AG04450 (cell line): ENCODE measurements around the gene CLTCL1. TPM values are rescaled to one million over a fixed set of nuclear protein-coding genes. Genes with fewer than 3 reads are reported as not detected.

Experiments used
- CTCF ChIA-PET: fragments of 300-600, 350-600 bp; formaldehyde crosslinking; extraction: SDS; loops from one replicate; lab custom pipeline; 2022; ENCODE audit warnings: antibody characterized with exemption, inconsistent platforms; lab: Charles Lee
- POLR2A ChIA-PET: fragments of 350-600 bp; formaldehyde crosslinking; extraction: SDS; loops from one replicate; lab custom pipeline; 2021; ENCODE audit warnings: antibody characterized with exemption, inconsistent platforms; lab: Yijun Ruan, JAX
- DNase-seq: peaks from one replicate; pipeline ENCODE4 v3.0.0-alpha.2; 2011; ENCODE audit warnings: low read depth, low spot score
- H3K27ac ChIP-seq: one replicate; pipeline ENCODE4 v1.5.1; 2012; ENCODE audit warnings: low read depth, low read length, control low read depth
- H3K27me3 ChIP-seq: one replicate; pipeline ENCODE4 v1.6.0; 2012; ENCODE audit warnings: low read length; ENCODE audit not compliant: control insufficient read depth, insufficient read depth
- H3K4me3 ChIP-seq: 2 replicates; pipeline ENCODE4 v1.5.1; 2011; ENCODE audit warnings: mild to moderate bottlenecking, low read depth, low read length, control low read depth
- H3K9me3 ChIP-seq: 2 replicates; pipeline ENCODE4 v1.5.1; 2012; ENCODE audit warnings: low read length; ENCODE audit not compliant: control insufficient read depth, insufficient read depth
- polyA plus RNA-seq: library from polyadenylated mRNA; depleted of rRNA; stranded (reverse); fragments of >200 nt; gene quantifications from 2 replicates; pipeline ENCODE4 v1.2.3, GENCODE V29; 2011
- TF ChIP-seq, protein P1 (sequence below): IDR thresholded peaks from 2 replicates; pipeline ENCODE4 v1.5.1; 2011; ENCODE audit warnings: low read depth, low read length, control low read depth, inconsistent platforms

The CLTCL1 gene
- polyA plus RNA-seq, 1 experiment, result 6.6 TPM

DNA sequence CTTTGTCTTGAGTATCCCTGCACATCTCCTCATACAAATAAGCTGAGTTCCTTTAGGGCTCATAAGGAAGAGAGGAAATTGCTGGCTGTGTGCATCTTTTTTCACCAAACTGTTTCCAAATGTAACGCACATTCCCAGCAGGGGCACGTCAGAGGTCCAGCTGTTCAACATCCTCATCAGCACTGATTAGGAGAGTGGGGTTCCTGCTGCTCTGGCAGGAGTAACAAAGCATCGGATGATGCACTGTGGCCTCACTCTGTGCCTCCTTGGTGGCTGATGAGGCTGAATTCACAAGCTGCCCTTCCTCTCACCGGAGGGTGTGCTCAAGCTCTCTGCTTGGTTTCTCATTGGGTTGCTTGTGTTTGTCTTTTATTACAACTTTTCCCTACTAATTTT, 77.4 kb downstream of the CLTCL1 start:
- ChIA-PET CTCF (interaction anchor here (0.8 to 0.9 kb wide), 2 partner anchors 36 to 416 kb away, joined by 3 read pairs; partner anchors contain the start of gene SLC25A1), POLR2A (interaction anchor here (0.6 to 1.0 kb wide), 2 partner anchors 71 to 148 kb away, joined by 3 to 4 read pairs; no protein-coding TSS in a partner anchor)
- peak overlapping the region; percentile 70 for H3K27ac ChIP-seq
- H3K4me3 ChIP-seq, result no peak overlapping the region
- no peaks in the 10 kb centered on the region for H3K9me3 ChIP-seq
- TF ChIP-seq, protein P1, sequence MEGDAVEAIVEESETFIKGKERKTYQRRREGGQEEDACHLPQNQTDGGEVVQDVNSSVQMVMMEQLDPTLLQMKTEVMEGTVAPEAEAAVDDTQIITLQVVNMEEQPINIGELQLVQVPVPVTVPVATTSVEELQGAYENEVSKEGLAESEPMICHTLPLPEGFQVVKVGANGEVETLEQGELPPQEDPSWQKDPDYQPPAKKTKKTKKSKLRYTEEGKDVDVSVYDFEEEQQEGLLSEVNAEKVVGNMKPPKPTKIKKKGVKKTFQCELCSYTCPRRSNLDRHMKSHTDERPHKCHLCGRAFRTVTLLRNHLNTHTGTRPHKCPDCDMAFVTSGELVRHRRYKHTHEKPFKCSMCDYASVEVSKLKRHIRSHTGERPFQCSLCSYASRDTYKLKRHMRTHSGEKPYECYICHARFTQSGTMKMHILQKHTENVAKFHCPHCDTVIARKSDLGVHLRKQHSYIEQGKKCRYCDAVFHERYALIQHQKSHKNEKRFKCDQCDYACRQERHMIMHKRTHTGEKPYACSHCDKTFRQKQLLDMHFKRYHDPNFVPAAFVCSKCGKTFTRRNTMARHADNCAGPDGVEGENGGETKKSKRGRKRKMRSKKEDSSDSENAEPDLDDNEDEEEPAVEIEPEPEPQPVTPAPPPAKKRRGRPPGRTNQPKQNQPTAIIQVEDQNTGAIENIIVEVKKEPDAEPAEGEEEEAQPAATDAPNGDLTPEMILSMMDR, result no peak
- peak; percentile 51 for DNase-seq
- H3K27me3 ChIP-seq, result no peaks in the 10 kb centered on the region

DNA sequence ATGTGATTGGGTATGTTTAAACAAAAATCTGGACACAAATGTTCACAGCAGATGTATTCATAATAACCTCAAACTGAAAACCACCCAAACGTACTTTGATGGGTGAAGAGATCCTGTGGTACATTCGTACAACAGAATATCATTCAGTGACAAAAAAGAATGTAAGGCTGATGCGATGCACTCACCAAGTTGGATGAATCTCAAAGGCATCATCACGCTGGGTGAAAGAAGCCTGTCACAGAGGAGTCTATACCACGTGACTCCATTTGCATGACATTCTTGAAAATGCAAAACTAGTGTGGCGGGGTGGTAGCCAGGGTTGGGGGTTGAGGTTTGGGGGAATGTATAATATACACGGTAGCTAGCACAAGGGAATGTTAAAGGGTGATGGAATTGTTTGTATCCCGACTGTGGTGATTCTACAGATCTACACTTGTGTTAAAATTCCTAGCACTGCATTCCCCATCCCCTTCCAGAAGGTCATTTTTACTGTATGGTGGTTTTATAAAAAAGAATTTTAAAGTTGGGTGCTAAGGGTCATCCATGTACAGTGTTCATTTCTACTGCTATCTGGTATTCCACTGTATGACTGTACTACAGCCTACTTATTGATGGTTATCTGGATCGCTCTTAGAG, 78.0 kb downstream of the CLTCL1 start:
- CTCF ChIA-PET, result interaction anchor here (0.8 to 0.9 kb wide), 2 partner anchors 35 to 416 kb away, joined by 3 read pairs; partner anchors contain the start of gene SLC25A1
- POLR2A ChIA-PET, result interaction anchor here (1.0 kb wide), 1 partner anchor 71 kb away, joined by 4 read pairs; no protein-coding TSS in a partner anchor
- peak overlapping the region; percentile 70 for H3K27ac ChIP-seq

DNA sequence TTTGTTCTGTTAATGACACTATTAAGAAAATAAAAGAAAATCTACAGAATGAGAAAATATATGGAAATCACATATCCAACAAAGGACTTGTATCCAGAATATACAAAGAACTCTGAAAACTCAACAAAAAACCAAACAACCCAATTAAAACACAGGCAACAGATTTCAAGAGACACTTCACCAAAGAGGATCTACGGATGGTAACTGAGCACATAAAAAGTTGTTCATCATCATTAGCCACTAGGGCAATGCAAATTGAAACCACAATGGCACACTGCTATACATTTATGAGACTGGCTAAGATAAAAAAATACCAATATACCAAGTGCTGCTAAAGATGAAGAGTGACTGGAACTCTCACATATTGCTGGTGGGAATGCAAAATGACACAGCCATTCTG, 78.5 kb downstream of the CLTCL1 start:
- CTCF ChIA-PET, result no interaction called here
- H3K27ac ChIP-seq, result no peak overlapping the region
- H3K9me3 ChIP-seq, result no peaks in the 10 kb centered on the region
- POLR2A ChIA-PET, result no interaction called here
- DNase-seq, result no peak
- TF ChIP-seq, protein P1, result no peak
- no peak overlapping the region for H3K4me3 ChIP-seq
- no peaks in the 10 kb centered on the region for H3K27me3 ChIP-seq

More for the DNA sequence above, 78.0 kb downstream of the CLTCL1 start:
- Histone ChIP-seq H3K4me3 (no peak overlapping the region), H3K9me3 (no peaks in the 10 kb centered on the region), H3K27me3 (no peaks in the 10 kb centered on the region)
- DNase-seq, result no peak
- TF ChIP-seq, protein P1, result no peak

DNA sequence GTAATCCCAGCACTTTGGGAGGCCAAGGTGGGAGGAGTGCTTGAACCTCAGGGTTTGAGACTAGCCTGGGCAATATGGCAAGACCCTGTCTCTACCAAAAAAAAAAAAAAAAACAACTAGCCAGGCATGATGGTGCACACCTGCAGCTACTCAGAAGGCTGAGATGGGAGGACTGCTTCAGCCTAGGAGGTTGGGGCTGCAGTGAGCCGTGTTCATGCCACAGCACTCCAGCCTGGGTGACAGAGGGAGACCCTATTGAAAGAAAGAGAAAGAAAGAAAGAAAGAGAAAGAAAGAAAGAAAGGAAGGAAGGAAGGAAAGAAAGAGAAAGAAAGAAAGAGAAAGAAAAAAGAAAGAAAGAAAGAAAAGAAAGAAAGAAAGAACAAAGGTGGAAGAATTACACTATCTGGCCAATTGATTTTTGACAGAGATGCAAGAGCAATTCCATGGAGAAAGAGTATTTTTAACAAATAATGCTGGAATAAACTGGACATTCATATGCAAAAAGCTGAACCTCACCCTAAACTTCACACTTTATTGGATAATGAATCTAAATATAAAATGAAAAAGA, 79.1 kb downstream of the CLTCL1 start:
- ChIA-PET CTCF (no interaction called here), POLR2A (interaction anchor here (0.6 kb wide), 1 partner anchor 12 kb away, joined by 4 read pairs; no protein-coding TSS in a partner anchor)
- Histone ChIP-seq H3K9me3 (no peaks in the 10 kb centered on the region), H3K27ac (no peak overlapping the region), H3K4me3 (no peak overlapping the region), H3K27me3 (no peaks in the 10 kb centered on the region)
- no peak for DNase-seq
- TF ChIP-seq, protein P1, result no peak

DNA sequence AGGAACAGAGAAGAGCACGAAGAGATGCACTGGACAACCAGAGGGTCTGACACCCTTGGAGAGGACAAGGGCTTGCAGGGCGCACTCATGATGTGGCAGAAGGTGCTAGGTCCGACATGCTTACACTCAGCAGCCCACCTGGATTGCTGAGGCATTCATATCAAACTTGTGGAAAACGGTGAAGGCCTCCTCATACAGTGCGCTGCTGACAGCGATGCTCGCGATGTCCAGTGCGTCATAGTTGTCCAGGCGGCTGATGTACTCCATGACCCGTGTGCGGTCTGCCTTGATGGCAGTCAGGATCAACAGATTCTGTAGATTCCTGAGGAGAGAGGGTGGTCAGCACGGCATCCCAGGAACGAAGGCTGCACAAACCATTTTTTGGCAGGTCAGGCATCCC, 81.3 kb downstream of the CLTCL1 start:
- H3K27me3 ChIP-seq, result no peaks in the 10 kb centered on the region
- ChIA-PET POLR2A (no interaction called here), CTCF (no interaction called here)
- no peak overlapping the region for H3K4me3 ChIP-seq
- TF ChIP-seq, protein P1, result no peak
- DNase-seq, result no peak
- no peaks in the 10 kb centered on the region for H3K9me3 ChIP-seq
- no peak overlapping the region for H3K27ac ChIP-seq
